ENCODE measurements around the gene GLRA1.
"Not testable (repeated sequence)": the region's sequence is repeated elsewhere in the genome, so short reads cannot be mapped to it uniquely, and the experiment has no call there.

GLRA1 gene

GRCh38 chr5:151913425-151913824 lies 11.2 kb downstream of the GLRA1 start:
- DNase-seq: no peak

DNA sequence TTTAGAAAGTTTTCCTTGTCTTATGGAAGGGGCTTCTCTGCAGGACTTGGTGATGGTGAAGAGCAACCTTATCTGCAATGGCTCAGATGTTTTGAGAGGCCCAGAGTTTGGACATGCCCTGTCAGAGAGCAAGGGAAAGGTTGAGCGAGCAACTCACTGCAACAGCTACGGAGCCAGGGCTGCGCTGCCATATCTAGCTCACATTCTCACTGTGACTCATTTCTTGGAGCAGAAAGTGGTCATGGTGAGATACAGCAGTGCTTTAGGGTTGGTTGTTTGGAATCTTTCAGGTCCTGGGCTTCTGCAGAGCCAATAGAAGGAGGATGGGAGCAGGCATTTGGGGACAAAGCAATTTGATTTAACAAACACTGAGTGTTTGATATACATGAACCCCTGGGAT lies 12.3 kb downstream of the GLRA1 start:
- DNase-seq: no peak

DNA sequence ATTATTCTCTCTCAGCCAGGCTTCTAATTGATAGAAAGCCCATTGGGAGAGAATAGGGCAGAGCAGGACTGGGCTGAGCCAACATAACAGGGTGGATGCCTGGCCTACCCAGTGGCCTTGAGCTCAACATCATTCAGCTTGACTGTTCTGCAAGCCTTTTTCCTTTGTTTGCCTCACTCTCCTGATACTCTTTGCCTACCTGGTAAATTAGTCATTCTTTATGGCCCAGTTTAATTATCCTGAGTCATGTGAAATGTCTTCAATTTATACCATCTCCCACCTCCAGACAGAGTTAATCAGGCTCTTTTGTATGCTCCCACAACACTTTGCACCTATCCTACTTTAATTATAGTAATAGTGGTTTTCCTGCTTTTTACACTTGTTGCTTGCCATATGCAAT lies 13.6 kb downstream of the GLRA1 start:
- DNase-seq: no peak

GRCh38 chr5:151909628-151910027 lies 15.0 kb downstream of the GLRA1 start:
- DNase-seq: no peak

DNA sequence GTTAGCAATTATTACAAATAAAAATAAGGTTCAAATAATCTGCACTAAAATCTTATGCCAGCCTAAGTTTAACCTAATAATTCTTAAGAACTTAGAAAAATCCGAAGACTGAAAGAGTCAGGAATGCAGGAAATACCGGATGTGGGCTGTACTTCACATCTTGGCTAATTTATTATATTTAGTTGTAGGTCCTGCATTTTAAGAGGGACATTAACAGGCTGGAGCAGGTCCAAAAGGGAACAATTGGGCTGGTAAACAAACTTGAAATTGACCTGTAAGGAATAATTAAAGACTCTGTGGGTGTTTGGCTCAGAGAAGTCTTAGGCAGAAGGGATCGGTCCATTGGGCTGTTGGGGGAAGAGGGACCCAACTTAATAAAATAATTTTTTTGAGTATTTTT lies 18.4 kb downstream of the GLRA1 start:
- DNase-seq: no peak

DNA sequence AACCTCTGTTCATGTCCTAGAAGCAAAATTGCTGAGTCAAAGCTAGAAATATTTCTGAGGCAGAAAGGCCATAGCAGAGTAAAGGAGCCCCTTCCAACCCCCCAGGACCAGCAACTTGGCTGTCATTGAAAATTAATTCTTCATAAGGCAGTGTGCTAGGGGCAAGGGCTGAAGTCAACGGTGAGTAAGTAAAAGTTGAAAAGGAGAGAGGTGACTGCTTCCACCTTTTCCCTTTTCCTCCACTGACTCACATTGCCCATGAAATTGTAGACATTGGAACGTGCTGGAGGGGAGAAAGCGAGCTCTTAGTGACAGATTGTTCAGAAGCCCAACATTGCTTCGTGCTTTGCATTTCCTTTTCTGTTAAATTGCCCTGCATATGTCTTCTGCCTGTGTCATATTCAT lies 19.1 kb downstream of the GLRA1 start:
- no peak for DNase-seq

DNA sequence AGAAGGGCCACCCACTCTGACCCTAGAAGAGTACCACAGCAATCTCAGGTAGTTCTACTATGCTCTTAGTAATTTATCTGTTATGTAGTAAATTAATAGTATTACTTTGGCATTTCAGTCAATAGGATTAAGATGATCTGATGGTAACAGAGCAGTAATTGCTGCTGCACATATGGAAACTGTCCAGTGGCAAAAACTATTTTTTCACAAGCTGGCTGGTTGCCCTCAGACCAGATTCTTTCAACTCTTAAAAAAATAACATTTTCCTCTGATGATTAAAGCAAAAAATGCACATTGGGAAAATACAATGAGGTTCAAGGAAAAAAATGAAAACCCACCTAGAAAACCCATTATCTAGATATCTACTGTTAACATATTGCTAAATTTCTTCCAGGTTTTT lies 19.7 kb downstream of the GLRA1 start:
- DNase-seq: no peak

- DNase-seq: no peak
These were observed 20.5 kb downstream of the GLRA1 start for GRCh38 chr5:151904127-151904526.

DNA sequence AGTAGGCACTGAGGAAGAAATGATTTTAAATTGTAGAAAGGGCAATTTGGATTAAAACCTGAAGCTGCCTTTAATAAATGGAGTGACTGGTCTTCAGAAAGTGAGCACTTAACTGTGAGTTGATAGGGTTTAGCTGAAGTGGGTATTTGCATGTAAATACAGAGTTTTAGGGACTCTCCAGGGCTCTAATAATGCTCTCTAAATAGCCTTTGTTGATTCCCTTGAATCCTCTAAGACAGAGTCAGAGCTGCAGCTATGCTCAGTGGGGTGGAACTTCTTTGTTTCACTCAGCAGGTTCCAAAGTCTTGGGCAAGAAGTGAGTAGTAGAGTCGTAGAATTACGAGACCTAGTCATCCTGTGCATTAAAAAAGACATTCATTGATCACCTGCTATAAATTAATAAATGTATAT lies 21.4 kb downstream of the GLRA1 start:
- DNase-seq: no peak

GRCh38 chr5:151902215-151902614 lies 22.4 kb downstream of the GLRA1 start:
- no peak for DNase-seq

DNA sequence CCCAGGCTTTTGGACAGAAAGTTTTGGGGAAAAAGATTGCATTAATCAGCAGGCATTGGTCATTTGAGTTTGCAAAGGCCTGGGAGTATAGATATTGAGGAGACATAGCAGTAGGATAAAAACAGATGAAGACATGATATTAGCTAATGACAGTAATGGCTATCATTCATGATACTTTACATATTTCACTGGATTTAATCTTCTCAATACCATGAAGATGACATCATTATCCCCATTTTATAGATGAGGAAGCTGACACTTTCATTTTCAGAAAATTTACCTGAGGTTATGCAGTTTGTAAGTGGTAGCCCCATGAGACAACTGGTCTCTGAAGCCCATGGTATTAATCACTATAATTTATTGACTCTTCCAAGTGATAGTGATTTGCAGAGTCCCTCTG lies 23.0 kb downstream of the GLRA1 start:
- DNase-seq: no peak

- no peak for DNase-seq
These were observed 23.8 kb downstream of the GLRA1 start for GRCh38 chr5:151900891-151901290.

- DNase-seq: no peak
These were observed 25.3 kb downstream of the GLRA1 start for GRCh38 chr5:151899399-151899798.

- no peak for DNase-seq
These were observed 26.8 kb downstream of the GLRA1 start for GRCh38 chr5:151897896-151898295.

GRCh38 chr5:151897020-151897552 lies 27.6 kb downstream of the GLRA1 start:
- DNase-seq: no peak

DNA sequence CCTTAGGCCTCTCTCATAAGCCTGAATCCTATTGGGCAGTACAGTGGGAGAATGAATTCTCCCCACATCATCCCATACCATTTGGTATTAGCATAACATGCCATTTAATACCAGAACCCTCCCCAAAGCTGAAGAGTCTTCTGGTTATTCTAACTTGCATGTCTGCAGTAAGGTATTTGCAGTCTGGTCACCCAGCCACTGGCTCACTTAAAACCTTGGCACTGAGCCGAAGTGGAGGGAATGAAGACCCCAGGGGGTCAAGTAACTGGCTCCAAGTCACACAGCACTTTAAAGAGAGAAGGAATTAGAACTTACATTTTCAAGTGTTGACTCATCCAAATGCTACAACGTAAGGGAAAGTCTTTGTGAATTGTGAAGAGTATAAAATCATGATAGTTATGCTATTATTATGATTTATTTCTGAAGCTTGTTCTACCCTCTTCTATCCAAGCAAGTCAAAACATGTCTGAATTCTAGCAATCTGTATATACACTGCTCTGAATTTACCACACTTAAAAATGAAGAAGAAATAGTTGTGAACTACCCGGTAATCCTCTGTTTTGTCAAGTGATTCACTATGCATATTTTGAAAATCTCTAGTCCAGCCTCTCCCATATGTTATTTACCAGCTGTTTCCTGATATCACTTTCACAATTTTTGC lies 28.5 kb downstream of the GLRA1 start:
- DNase-seq: no peak

GRCh38 chr5:151895660-151896030 lies 29.0 kb downstream of the GLRA1 start:
- no peak for DNase-seq

DNA sequence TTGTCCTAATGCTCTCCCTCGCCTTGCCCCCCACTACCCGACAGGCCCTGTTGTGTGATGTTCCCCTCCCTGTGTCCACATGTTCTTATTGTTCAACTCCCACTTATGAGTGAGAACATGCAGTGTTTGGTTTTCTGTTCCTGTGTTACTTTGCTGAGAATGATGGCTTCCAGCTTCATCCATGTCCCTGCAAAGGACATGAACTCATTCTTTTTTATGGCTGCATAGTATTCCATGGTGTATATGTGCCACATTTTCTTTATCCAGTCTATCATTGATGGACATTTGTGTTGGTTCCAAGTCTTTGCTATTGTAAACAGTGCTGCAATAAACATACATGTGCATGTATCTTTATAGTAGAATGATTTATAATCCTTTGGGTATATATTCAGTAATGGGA lies 31.2 kb downstream of the GLRA1 start:
- not testable (repeated sequence) for DNase-seq

DNA sequence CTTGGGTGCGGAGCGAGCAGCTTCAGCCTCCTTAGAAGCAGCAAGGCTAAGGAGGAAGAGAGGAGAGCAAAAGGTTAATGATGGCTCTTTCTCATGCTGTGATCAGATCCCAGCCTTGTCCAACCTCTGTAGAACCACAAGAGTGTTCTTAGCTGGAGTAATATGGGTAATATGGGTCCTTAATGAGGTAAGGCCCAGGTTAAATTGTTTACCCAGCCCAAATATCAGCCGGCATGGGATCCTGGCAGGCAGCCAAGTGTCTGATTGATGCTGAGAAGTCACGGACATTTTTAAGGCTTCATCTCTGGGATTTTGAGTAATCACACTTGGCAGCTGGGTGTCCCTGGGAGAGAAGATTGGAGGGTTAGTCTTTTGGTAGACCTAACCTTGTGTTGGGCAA lies 32.3 kb downstream of the GLRA1 start:
- no peak for DNase-seq

DNA sequence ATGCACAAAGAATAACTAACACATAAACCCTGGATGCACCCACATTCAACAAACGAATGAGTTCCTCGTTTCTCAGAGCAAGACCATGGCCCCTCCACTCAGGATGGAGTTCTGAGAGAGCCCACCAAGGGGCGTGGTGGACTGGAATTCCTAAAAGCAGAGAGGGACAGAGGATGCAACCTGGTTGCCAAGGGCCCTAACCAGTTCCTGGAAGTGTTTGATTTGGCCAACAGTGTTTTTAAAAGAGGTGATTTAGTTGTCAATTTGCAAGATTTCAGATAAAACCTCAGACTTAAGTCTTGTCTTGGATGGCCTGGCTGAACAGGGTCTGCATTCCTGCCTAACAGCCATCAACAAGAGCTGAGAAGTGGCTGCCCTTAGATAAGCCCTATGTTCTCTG lies 34.4 kb downstream of the GLRA1 start:
- no peak for DNase-seq

GRCh38 chr5:151889614-151890013 lies 35.0 kb downstream of the GLRA1 start:
- DNase-seq: no peak

DNA sequence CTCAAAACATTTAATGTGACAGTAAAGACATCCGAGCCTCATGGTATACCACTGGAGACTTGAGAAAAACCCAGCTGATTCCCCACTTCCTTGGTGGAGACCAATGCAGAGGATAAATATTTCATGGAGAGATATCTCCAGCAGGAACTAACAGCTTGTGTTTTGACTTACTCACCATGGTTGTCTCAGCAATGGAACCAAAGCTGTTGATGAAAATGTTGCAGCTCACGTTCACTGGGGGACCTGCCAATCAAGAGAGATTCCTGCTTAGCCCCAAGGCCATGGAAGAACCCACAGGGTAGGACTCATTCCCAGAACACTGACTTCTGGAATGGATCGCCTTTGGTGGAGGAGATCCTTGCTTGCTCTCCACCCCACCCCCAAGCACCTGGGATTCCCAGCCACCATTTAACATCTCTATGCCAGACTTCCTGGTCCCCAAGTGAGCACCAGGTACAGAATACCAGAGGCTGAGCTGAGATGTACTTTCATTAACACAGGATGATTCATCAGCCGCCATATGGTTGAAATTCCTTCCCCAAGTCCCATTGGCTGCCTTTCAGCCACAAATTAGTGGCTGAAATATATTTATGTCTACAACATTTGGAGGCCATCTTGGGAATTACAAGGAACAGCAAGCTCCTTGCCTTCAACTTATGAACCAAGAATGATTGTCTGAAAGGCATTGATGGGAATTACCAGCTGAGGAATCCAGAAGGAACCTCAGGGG lies 37.9 kb downstream of the GLRA1 start:
- no peak for DNase-seq

- no peak for DNase-seq
These were observed 39.3 kb downstream of the GLRA1 start for GRCh38 chr5:151885138-151885908.

Data from NCI-H1436 (cell line).